ENCODE data around the gene AMDHD2.

Gene AMDHD2

GRCh38 chr16:2499890-2500429 is 20.2 kb upstream of the AMDHD2 start:
- TF ChIP-seq MYC (IDR thresholded peaks at IDR 0.05; ENCODE audit: low read depth, low read length) (no peak), MAX (IDR thresholded peaks at IDR 0.05; ENCODE audit: low read depth, low read length) (no peak), CTCF (IDR thresholded peaks at IDR 0.05; ENCODE audit: low read depth, low read length) (no peak), POLR2A (IDR thresholded peaks at IDR 0.05; ENCODE audit: extremely low read depth, insufficient read length) (no peak)
- H3K4me3 ChIP-seq (ENCODE audit: low read depth, low read length) = no peak overlapping the region
- no peak for DNase-seq (ENCODE audit: low read depth)

- DNase-seq (ENCODE audit: low read depth) = no peak
- TF ChIP-seq CTCF (IDR thresholded peaks at IDR 0.05; ENCODE audit: low read depth, low read length) (no peak), POLR2A (IDR thresholded peaks at IDR 0.05; ENCODE audit: extremely low read depth, insufficient read length) (no peak), MAX (IDR thresholded peaks at IDR 0.05; ENCODE audit: low read depth, low read length) (no peak), MYC (IDR thresholded peaks at IDR 0.05; ENCODE audit: low read depth, low read length) (no peak)
- H3K4me3 ChIP-seq (ENCODE audit: low read depth, low read length) = no peak overlapping the region
These were observed 19.7 kb upstream of the AMDHD2 start for GRCh38 chr16:2500430-2500917.

GRCh38 chr16:2500918-2501750 is 19.0 kb upstream of the AMDHD2 start:
- DNase-seq (ENCODE audit: low read depth) = peak; percentile 84
- TF ChIP-seq POLR2A (IDR thresholded peaks at IDR 0.05; ENCODE audit: extremely low read depth, insufficient read length) (no peak), MAX (IDR thresholded peaks at IDR 0.05; ENCODE audit: low read depth, low read length) (0 out of 2 replicates have a peak, but pooled peaks have one; percentile 34), CTCF (IDR thresholded peaks at IDR 0.05; ENCODE audit: low read depth, low read length) (peak; percentile 91), MYC (IDR thresholded peaks at IDR 0.05; ENCODE audit: low read depth, low read length) (peak; percentile 52; the same call in 1 of the 2 replicates)
- H3K4me3 ChIP-seq (ENCODE audit: low read depth, low read length) = no peak overlapping the region

- no peak overlapping the region for H3K4me3 ChIP-seq (ENCODE audit: low read depth, low read length)
- no peak for TF ChIP-seq POLR2A (IDR thresholded peaks at IDR 0.05; ENCODE audit: extremely low read depth, insufficient read length)
- no peak for TF ChIP-seq MYC (IDR thresholded peaks at IDR 0.05; ENCODE audit: low read depth, low read length)
- no peak for TF ChIP-seq MAX (IDR thresholded peaks at IDR 0.05; ENCODE audit: low read depth, low read length)
- TF ChIP-seq CTCF (IDR thresholded peaks at IDR 0.05; ENCODE audit: low read depth, low read length) = no peak
- DNase-seq (ENCODE audit: low read depth) = no peak
These were observed 17.9 kb upstream of the AMDHD2 start for GRCh38 chr16:2501946-2502895.

- DNase-seq (ENCODE audit: low read depth) = no peak
These were observed 14.5 kb upstream of the AMDHD2 start for GRCh38 chr16:2505695-2506094.

More at GRCh38 chr16:2505695-2506094, 14.5 kb upstream of the AMDHD2 start:
- H3K4me3 ChIP-seq (ENCODE audit: low read depth, low read length) = no peak overlapping the region
- TF ChIP-seq POLR2A (IDR thresholded peaks at IDR 0.05; ENCODE audit: extremely low read depth, insufficient read length) = no peak
